Neural cell (in vitro differentiated cells): Measurements from ENCODE around the gene PARP9. TPM values are rescaled to one million over a fixed set of nuclear protein-coding genes. Genes with fewer than 3 reads are reported as not detected.

Experiments used
- H2AFZ ChIP-seq: fragments of 200-600, 300-800 bp; sonication (generic), shearing (Covaris generic); 2 replicates; pipeline ENCODE4 v1.6.0; 2014; ENCODE audit warnings: low read depth, mild to moderate bottlenecking, antibody characterized with exemption, low read length, moderate library complexity
- H3F3A ChIP-seq: fragments of 200-600 bp; shearing (Covaris generic); 2 replicates; pipeline ENCODE4 v1.6.1; 2016; ENCODE audit warnings: mild to moderate bottlenecking, moderate library complexity, mixed read lengths, antibody characterized with exemption, low read length; ENCODE audit not compliant: insufficient read depth, poor library complexity, severe bottlenecking
- H3K27ac ChIP-seq: fragments of 200-600, 300-800 bp; sonication (generic), shearing (Covaris generic); 2 replicates; pipeline ENCODE4 v1.5.1; 2014; ENCODE audit warnings: mild to moderate bottlenecking, low read length, moderate library complexity
- H3K27me3 ChIP-seq: fragments of 300-800, 200-600 bp; sonication (generic), shearing (Covaris generic); 2 replicates; pipeline ENCODE4 v1.6.0; 2014; ENCODE audit warnings: mild to moderate bottlenecking, low read depth, low read length, moderate library complexity; ENCODE audit not compliant: insufficient read depth
- H3K36me3 ChIP-seq: fragments of 300-800, 200-600 bp; sonication (generic), shearing (Covaris generic); 2 replicates; pipeline ENCODE4 v1.5.1; 2014; ENCODE audit warnings: mild to moderate bottlenecking, antibody characterized with exemption, low read length, moderate library complexity; ENCODE audit not compliant: insufficient read depth
- H3K4me2 ChIP-seq: fragments of 300-800, 200-600 bp; sonication (generic), shearing (Covaris generic); 2 replicates; pipeline ENCODE4 v1.6.0; 2014; ENCODE audit warnings: mild to moderate bottlenecking, low read length
- H3K4me3 ChIP-seq: fragments of 300-800, 200-600 bp; sonication (generic), shearing (Covaris generic); 2 replicates; pipeline ENCODE4 v1.5.1; 2014; ENCODE audit warnings: mild to moderate bottlenecking, low read length, moderate library complexity
- H3K79me2 ChIP-seq: fragments of 200-600 bp; shearing (Covaris generic); replicated peaks from 2 replicates; pipeline ENCODE4 v1.6.0; 2014; ENCODE audit warnings: mild to moderate bottlenecking, low read length, moderate library complexity; ENCODE audit not compliant: insufficient read depth
- H3K9ac ChIP-seq: fragments of 300-800, 200-600 bp; sonication (generic), shearing (Covaris generic); 2 replicates; pipeline ENCODE4 v1.6.1; 2016; ENCODE audit warnings: mild to moderate bottlenecking, low read length, mixed read lengths
- H3K9me2 ChIP-seq: fragments of 200-600 bp; shearing (Covaris generic); 2 replicates; pipeline ENCODE4 v1.6.1; 2016; ENCODE audit warnings: mild to moderate bottlenecking, low read length, mixed read lengths; ENCODE audit not compliant: insufficient read depth
- H3K9me3 ChIP-seq: fragments of 200-600, 300-800 bp; sonication (generic), shearing (Covaris generic); 2 replicates; pipeline ENCODE4 v1.6.1; 2016; ENCODE audit warnings: mild to moderate bottlenecking, mixed run types, low read length, moderate library complexity, mixed read lengths
- H4K20me1 ChIP-seq: fragments of 200-600 bp; shearing (Covaris generic); 2 replicates; pipeline ENCODE4 v1.6.1; 2016; ENCODE audit warnings: mild to moderate bottlenecking, mixed run types; ENCODE audit not compliant: insufficient read depth
- CTCF ChIP-seq: fragments of 450-650 bp; IDR thresholded peaks from 2 replicates; pipeline ENCODE4 v1.5.1; 2014; ENCODE audit warnings: antibody characterized with exemption, mild to moderate bottlenecking, moderate library complexity; ENCODE audit not compliant: poor library complexity, severe bottlenecking
- EP300 ChIP-seq: fragments of 450-650 bp; conservative IDR thresholded peaks from 2 replicates; pipeline ENCODE4 v1.6.1; 2014; ENCODE audit warnings: antibody characterized with exemption, mild to moderate bottlenecking, moderate library complexity; ENCODE audit not compliant: poor library complexity, severe bottlenecking
- EZH2 ChIP-seq: fragments of 200-600, 300-800 bp; shearing (Covaris generic), sonication (generic); IDR thresholded peaks from 2 replicates; pipeline ENCODE4 v1.6.1; 2014; ENCODE audit warnings: antibody characterized with exemption, low read length, borderline replicate concordance, mild to moderate bottlenecking; ENCODE audit not compliant: insufficient read depth, poor library complexity, severe bottlenecking
- MXI1 ChIP-seq: fragments of 450-650 bp; conservative IDR thresholded peaks from 2 replicates; pipeline ENCODE4 v1.6.1; 2014; ENCODE audit warnings: antibody characterized with exemption, mild to moderate bottlenecking; ENCODE audit not compliant: poor library complexity, severe bottlenecking
- POLR2AphosphoS5 ChIP-seq: IDR thresholded peaks from 2 replicates; pipeline ENCODE4 v1.6.1; 2012
- RAD21 ChIP-seq: fragments of 450-650 bp; conservative IDR thresholded peaks from 2 replicates; pipeline ENCODE4 v1.6.1; 2014; ENCODE audit warnings: antibody characterized with exemption, mild to moderate bottlenecking, moderate library complexity
- REST ChIP-seq: IDR thresholded peaks from 2 replicates; pipeline ENCODE4 v1.6.1; 2012; ENCODE audit warnings: borderline replicate concordance
- SMC3 ChIP-seq: fragments of 450-650 bp; conservative IDR thresholded peaks from 2 replicates; pipeline ENCODE4 v1.6.1; 2014; ENCODE audit warnings: antibody characterized with exemption, mild to moderate bottlenecking, moderate library complexity; ENCODE audit not compliant: poor library complexity
- TAF1 ChIP-seq: IDR thresholded peaks from 2 replicates; pipeline ENCODE4 v1.6.1; 2012; ENCODE audit warnings: low read depth
- polyA plus RNA-seq: library from polyadenylated mRNA; depleted of rRNA; stranded (reverse); fragments of >200 nt; gene quantifications from 2 replicates; pipeline ENCODE4 v1.2.3, GENCODE V29; 2014

Gene PARP9
- polyA plus RNA-seq, 1 donor from 2014 or later = not detected

DNA sequence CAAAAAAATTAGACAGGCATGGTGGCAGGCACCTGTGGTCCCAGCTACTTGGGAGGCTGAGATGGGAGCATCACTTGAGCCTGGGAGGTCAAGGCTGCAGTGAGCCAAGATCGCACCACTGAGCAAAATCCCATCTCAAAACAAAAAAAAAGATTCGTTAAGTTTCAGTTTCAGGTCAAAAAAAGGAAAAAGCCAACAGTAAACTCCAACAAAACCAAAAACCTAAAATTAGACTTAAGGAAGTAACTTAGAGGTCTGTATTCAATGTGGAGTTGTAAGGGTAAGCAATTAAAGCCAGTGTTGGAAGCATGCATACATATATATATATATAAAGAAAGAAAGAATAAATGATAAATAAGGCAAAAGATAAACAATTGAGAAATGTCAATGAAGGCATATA is 61.2 kb downstream of the PARP9 start:
- Histone ChIP-seq H3K79me2 (peaks cover 67% of the 10 kb centered on the region), H4K20me1 (no peaks in the 10 kb centered on the region)

GRCh38 chr3:122502139-122502538 is 62.0 kb downstream of the PARP9 start:
- H4K20me1 ChIP-seq = no peaks in the 10 kb centered on the region
- no peak overlapping the region for H3K4me3 ChIP-seq
- no peaks in the 10 kb centered on the region for H3K9me2 ChIP-seq
- no peaks in the 10 kb centered on the region for H3K36me3 ChIP-seq
- no peak overlapping the region for H3K9ac ChIP-seq
- no peaks in the 10 kb centered on the region for H3K9me3 ChIP-seq
- H3K79me2 ChIP-seq = peaks cover 61% of the 10 kb centered on the region
- H3K27ac ChIP-seq = no peak overlapping the region
- H3K27me3 ChIP-seq = no peaks in the 10 kb centered on the region
- H3F3A ChIP-seq = no peaks in the 10 kb centered on the region
- no peak overlapping the region for H2AFZ ChIP-seq
- no peak overlapping the region for H3K4me2 ChIP-seq
- TF ChIP-seq SMC3 (no peak), CTCF (no peak), EP300 (no peak), POLR2AphosphoS5 (no peak), MXI1 (no peak), TAF1 (no peak), EZH2 (no peak), RAD21 (no peak)

More for the DNA sequence above, 61.2 kb downstream of the PARP9 start:
- Histone ChIP-seq H3K36me3 (no peaks in the 10 kb centered on the region), H3K9me3 (no peaks in the 10 kb centered on the region), H3K27ac (no peak overlapping the region), H3K4me2 (no peak overlapping the region), H3F3A (no peaks in the 10 kb centered on the region), H3K9ac (no peak overlapping the region), H3K4me3 (no peak overlapping the region), H3K9me2 (no peaks in the 10 kb centered on the region), H3K27me3 (no peaks in the 10 kb centered on the region), H2AFZ (no peak overlapping the region)
- TF ChIP-seq TAF1 (no peak), POLR2AphosphoS5 (no peak), EP300 (no peak), SMC3 (no peak), MXI1 (no peak), REST (no peak), EZH2 (no peak), CTCF (no peak), RAD21 (no peak)
